Measurements from ENCODE around the gene ZNF783. TPM values are rescaled to one million over a fixed set of nuclear protein-coding genes. Genes with fewer than 3 reads are reported as not detected.
A peak's percentile ranks its signal among the peaks of the same experiment; 100 is the strongest.

The ZNF783 gene
- total and polyA plus RNA-seq, 9 of the 15 experiments (the other 6 are each of a cell fraction or from before 2014, with no cell fraction given): 0.66 to 11.2 (median 5.4) TPM

DNA sequence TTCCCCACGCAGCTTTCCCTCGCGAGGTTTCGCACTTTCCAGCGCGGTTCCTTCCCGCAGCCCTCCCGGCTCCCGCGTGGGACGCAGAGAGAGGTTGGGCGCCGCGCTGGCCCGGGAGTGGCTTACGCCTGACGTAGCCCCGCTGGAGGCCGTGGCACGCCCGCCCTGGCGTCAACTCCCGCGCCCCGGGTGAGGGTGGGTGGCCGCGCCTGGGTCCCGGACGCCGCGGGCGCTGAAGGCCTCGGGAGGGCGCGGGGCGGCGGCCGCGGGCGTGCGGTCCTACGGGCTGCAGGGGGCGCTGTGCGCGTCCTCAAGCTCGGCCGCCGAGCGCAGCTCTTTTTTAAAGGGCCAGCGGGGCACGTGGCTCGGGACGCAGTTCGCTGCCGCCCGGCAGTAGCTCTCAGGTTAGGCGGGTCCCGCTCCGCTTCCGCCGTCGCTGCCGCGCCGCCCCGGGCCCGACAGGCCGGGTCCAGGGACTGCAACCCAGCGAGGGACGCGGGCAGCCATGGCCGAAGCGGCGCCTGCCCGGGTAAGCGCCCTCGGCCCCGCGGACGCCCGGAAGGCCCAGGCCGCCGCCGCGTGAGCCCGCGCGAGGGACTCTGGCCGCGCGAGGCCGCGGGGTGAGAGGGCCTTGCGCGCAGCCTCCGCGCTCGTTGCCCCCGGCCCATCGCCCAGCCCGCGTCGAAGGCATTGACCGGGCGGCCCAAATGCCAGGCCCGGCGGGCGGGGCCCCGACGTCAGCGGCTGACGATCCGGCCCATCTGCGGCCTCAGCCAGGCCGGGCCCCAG is at the start of gene ZNF783 (continued):
- TF ChIP-seq MAZ (CRISPR knock-in tag; conservative IDR thresholded peaks at IDR 0.05 in 1 of 2, IDR thresholded peaks at IDR 0.05 in 1 of 2): peak; percentile 64 to 72
- TF ChIP-seq ZNF444 (CRISPR knock-in tag; IDR thresholded peaks at IDR 0.05): no peak
- TF ChIP-seq NFE2L1 (tag; IDR thresholded peaks at IDR 0.05; ENCODE audit: borderline replicate concordance, low read depth): no peak
- TF ChIP-seq, protein P1, sequence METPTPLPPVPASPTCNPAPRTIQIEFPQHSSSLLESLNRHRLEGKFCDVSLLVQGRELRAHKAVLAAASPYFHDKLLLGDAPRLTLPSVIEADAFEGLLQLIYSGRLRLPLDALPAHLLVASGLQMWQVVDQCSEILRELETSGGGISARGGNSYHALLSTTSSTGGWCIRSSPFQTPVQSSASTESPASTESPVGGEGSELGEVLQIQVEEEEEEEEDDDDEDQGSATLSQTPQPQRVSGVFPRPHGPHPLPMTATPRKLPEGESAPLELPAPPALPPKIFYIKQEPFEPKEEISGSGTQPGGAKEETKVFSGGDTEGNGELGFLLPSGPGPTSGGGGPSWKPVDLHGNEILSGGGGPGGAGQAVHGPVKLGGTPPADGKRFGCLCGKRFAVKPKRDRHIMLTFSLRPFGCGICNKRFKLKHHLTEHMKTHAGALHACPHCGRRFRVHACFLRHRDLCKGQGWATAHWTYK (CRISPR knock-in tag; IDR thresholded peaks at IDR 0.05): no peak
- no peak for TF ChIP-seq MED1 (CRISPR knock-in tag; IDR thresholded peaks at IDR 0.05; ENCODE audit: borderline replicate concordance)
- TF ChIP-seq ZFPM2 (CRISPR knock-in tag; IDR thresholded peaks at IDR 0.05): 0 out of 2 replicates have a peak, but pooled peaks have one; percentile 17
- no peak for TF ChIP-seq NR2C1 (IDR thresholded peaks at IDR 0.05)
- no peak for TF ChIP-seq NR2C1 (tag; IDR thresholded peaks at IDR 0.05)
- no peak for TF ChIP-seq SMAD2 (IDR thresholded peaks at IDR 0.05; ENCODE audit: low read depth, low read length)
- no peak for TF ChIP-seq PPARD (CRISPR knock-in tag; IDR thresholded peaks at IDR 0.05)
- TF ChIP-seq, protein P2, sequence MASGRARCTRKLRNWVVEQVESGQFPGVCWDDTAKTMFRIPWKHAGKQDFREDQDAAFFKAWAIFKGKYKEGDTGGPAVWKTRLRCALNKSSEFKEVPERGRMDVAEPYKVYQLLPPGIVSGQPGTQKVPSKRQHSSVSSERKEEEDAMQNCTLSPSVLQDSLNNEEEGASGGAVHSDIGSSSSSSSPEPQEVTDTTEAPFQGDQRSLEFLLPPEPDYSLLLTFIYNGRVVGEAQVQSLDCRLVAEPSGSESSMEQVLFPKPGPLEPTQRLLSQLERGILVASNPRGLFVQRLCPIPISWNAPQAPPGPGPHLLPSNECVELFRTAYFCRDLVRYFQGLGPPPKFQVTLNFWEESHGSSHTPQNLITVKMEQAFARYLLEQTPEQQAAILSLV (tag; IDR thresholded peaks at IDR 0.05): no peak
- TF ChIP-seq KHSRP (IDR thresholded peaks at IDR 0.05): no peak
- no peak for TF ChIP-seq ZNF644 (tag; IDR thresholded peaks at IDR 0.05; ENCODE audit: low read depth)
- TF ChIP-seq DIDO1 (tag; IDR thresholded peaks at IDR 0.05; ENCODE audit: low read depth): no peak
- no peak for TF ChIP-seq CBFA2T2 (conservative IDR thresholded peaks at IDR 0.05)
- no peak for TF ChIP-seq ZNF217 (CRISPR knock-in tag; IDR thresholded peaks at IDR 0.05)
- no peak for TF ChIP-seq ZNF77 (CRISPR knock-in tag; IDR thresholded peaks at IDR 0.05)
- TF ChIP-seq, protein P3, sequence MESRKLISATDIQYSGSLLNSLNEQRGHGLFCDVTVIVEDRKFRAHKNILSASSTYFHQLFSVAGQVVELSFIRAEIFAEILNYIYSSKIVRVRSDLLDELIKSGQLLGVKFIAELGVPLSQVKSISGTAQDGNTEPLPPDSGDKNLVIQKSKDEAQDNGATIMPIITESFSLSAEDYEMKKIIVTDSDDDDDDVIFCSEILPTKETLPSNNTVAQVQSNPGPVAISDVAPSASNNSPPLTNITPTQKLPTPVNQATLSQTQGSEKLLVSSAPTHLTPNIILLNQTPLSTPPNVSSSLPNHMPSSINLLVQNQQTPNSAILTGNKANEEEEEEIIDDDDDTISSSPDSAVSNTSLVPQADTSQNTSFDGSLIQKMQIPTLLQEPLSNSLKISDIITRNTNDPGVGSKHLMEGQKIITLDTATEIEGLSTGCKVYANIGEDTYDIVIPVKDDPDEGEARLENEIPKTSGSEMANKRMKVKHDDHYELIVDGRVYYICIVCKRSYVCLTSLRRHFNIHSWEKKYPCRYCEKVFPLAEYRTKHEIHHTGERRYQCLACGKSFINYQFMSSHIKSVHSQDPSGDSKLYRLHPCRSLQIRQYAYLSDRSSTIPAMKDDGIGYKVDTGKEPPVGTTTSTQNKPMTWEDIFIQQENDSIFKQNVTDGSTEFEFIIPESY (CRISPR knock-in tag; IDR thresholded peaks at IDR 0.05): peak; percentile 93
- TF ChIP-seq ETV6 (IDR thresholded peaks at IDR 0.05; ENCODE audit: borderline replicate concordance in 1 of 2, low read depth in 2 of 2, low read length in 1 of 2): no peak
- no peak; the same call in 1 of the 2 replicates for TF ChIP-seq ETV6 (CRISPR knock-in tag; IDR thresholded peaks at IDR 0.05; ENCODE audit: borderline replicate concordance)
- TF ChIP-seq MEIS2 (IDR thresholded peaks at IDR 0.05; ENCODE audit: partially characterized antibody): no peak
- no peak for TF ChIP-seq STAT5B (CRISPR knock-in tag; IDR thresholded peaks at IDR 0.05)
- no peak; a peak in 1 of 4 replicates for TF ChIP-seq FOXA3 (CRISPR knock-in tag; conservative IDR thresholded peaks at IDR 0.05 in 1 of 2, IDR thresholded peaks at IDR 0.05 in 1 of 2)
- no peak for TF ChIP-seq HMG20B (CRISPR knock-in tag; IDR thresholded peaks at IDR 0.05)
- no peak for TF ChIP-seq PHTF2 (CRISPR knock-in tag; IDR thresholded peaks at IDR 0.05)
- TF ChIP-seq ESRRA (IDR thresholded peaks at IDR 0.05; ENCODE audit: borderline replicate concordance, low read depth): no peak
- TF ChIP-seq PHB (CRISPR knock-in tag; IDR thresholded peaks at IDR 0.05): no peak
